ENCODE measurements around the gene TNNI3.

The TNNI3 gene

GRCh38 chr19:55147545-55148251 lies 9.8 kb downstream of the TNNI3 start:
- DNase-seq (ENCODE audit: low read depth): no peak

- no peak for DNase-seq (ENCODE audit: low read depth)
These were observed 10.7 kb downstream of the TNNI3 start for GRCh38 chr19:55146705-55147273.

GRCh38 chr19:55146078-55146704 lies 11.3 kb downstream of the TNNI3 start:
- DNase-seq (ENCODE audit: low read depth): no peak

- no peak for DNase-seq (ENCODE audit: low read depth)
These were observed 12.3 kb downstream of the TNNI3 start for GRCh38 chr19:55145232-55145631.

GRCh38 chr19:55141696-55142095 lies 15.8 kb downstream of the TNNI3 start:
- no peak for DNase-seq (ENCODE audit: low read depth)

- DNase-seq (ENCODE audit: low read depth): no peak
These were observed 19.6 kb downstream of the TNNI3 start for GRCh38 chr19:55137915-55138314.

GRCh38 chr19:55136399-55137102 lies 21.0 kb downstream of the TNNI3 start:
- no peak for DNase-seq (ENCODE audit: low read depth)

GRCh38 chr19:55134736-55135135 lies 22.8 kb downstream of the TNNI3 start:
- DNase-seq (ENCODE audit: low read depth): no peak

- no peak for DNase-seq (ENCODE audit: low read depth)
These were observed 23.7 kb downstream of the TNNI3 start for GRCh38 chr19:55133639-55134444.

- DNase-seq (ENCODE audit: low read depth): no peak
These were observed 24.9 kb downstream of the TNNI3 start for GRCh38 chr19:55132453-55133129.

- no peak for DNase-seq (ENCODE audit: low read depth)
These were observed 26.1 kb downstream of the TNNI3 start for GRCh38 chr19:55131421-55131820.

GRCh38 chr19:55119053-55119452 lies 38.5 kb downstream of the TNNI3 start:
- no peak for DNase-seq (ENCODE audit: low read depth)

GRCh38 chr19:55118401-55118991 lies 39.0 kb downstream of the TNNI3 start:
- DNase-seq (ENCODE audit: low read depth): no peak

- DNase-seq (ENCODE audit: low read depth): peak; percentile 91
These were observed 39.7 kb downstream of the TNNI3 start for GRCh38 chr19:55117663-55118391.

- no peak for DNase-seq (ENCODE audit: low read depth)
These were observed 40.5 kb downstream of the TNNI3 start, which contains the start of gene PPP1R12C for GRCh38 chr19:55116859-55117662. Gene PPP1R12C, minus strand, starts transcription at chr19:55117637. Its CDS starts 94 bp downstream, at chr19:55117543.

GRCh38 chr19:55116232-55116858 lies 41.2 kb downstream of the TNNI3 start:
- DNase-seq (ENCODE audit: low read depth): peak; percentile 25

GRCh38 chr19:55115446-55116065 lies 42.0 kb downstream of the TNNI3 start:
- no peak for DNase-seq (ENCODE audit: low read depth)

- DNase-seq (ENCODE audit: low read depth): no peak
These were observed 42.9 kb downstream of the TNNI3 start for GRCh38 chr19:55114566-55115145.

Measured in stimulated activated CD8-positive, alpha-beta memory T cell treated with anti-CD3 and anti-CD28 coated beads, Interleukin-12 subunit alpha, Interleukin-12 subunit beta, amount 100 ng/mL, for 1 hour (primary cell).